Esophagus mucosa (tissue), 1 donor: Measurements from ENCODE around the gene AP2A2. TPM values are rescaled to one million over a fixed set of nuclear protein-coding genes. Genes with fewer than 3 reads are reported as not detected.

Experiments used
- ATAC-seq: fragments of 200-7000 bp; cut with Tn5 transposase; one replicate; pipeline ENCODE4 v1.9.1; 2020
- total RNA-seq: library from RNA; stranded (reverse); gene quantifications from one replicate; pipeline ENCODE4 v1.2.4, GENCODE V29; 2023
- donor health status: DM: yes; HTN: yes; CAD: no.

The AP2A2 gene
- total RNA-seq, 1 donor from 2014 or later: 34.9 TPM

DNA sequence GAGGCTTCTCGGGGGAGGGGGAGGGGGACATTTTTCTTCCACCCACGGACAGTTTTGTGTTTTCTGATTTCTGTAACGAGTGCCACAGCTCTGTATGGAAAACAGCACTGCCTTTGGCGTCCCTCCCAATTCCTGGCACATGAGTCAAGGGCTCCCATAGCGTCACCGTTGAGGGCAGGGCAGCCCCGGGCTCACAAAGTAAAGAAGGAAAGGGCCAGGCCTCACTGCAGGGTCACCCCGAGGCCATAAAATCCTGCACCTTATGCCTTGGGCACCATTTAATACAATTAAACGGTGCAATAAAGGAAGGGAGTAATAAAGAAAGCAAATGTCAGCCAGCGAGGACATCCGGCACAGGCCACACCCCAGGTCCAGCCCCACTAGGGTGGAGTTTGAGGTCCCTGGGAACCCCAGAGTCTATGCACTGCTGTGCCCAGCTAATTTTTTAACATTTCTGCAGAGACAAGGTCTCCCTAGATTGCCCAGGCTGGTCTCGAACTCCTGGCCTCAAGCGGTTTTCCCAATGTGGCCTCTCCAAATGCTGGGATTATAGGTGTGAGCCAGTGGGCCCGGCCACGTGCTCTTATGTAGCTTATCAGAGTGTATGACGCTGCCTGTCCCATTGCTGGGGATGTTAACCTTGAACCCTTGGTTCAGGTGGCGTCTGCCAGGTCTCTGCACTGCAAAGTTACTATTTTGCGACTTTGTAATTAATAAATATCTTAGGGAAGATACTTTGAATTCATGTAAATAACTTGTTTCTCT is 135.4 kb downstream of the AP2A2 start:
- ATAC-seq: peak; percentile 92

Other genes with a start within 250 kb of the AP2A2 start
- gene DEAF1, start 230.6 kb upstream of the AP2A2 start, total RNA-seq: 23.8 TPM
- 15.7 TPM for gene TMEM80, start 230.1 kb upstream of the AP2A2 start, total RNA-seq
- 259 TPM for gene EPS8L2, start 219.6 kb upstream of the AP2A2 start, total RNA-seq
- gene TALDO1, start 178.4 kb upstream of the AP2A2 start, total RNA-seq: 263 TPM
- gene GATD1, start 148.4 kb upstream of the AP2A2 start, total RNA-seq: 38.4 TPM
- not detected for gene CEND1, start 135.8 kb upstream of the AP2A2 start, total RNA-seq
- gene SLC25A22, start 127.6 kb upstream of the AP2A2 start, total RNA-seq: 11.0 TPM
- gene PIDD1, start 120.6 kb upstream of the AP2A2 start, total RNA-seq: 7.6 TPM
- gene RPLP2, start 115.9 kb upstream of the AP2A2 start, total RNA-seq: 2,043 TPM
- 24.5 TPM for gene PNPLA2, start 107.0 kb upstream of the AP2A2 start, total RNA-seq
- 3.3 TPM for gene CRACR2B, start 98.0 kb upstream of the AP2A2 start, total RNA-seq
- gene CD151, start 92.9 kb upstream of the AP2A2 start, total RNA-seq: 109 TPM
- gene POLR2L, start 83.3 kb upstream of the AP2A2 start, total RNA-seq: 177 TPM
- gene TSPAN4, start 83.0 kb upstream of the AP2A2 start, total RNA-seq: 8.4 TPM
- 56.6 TPM for gene CHID1, start 15.1 kb upstream of the AP2A2 start, total RNA-seq
- not detected for gene MUC6, start 110.8 kb downstream of the AP2A2 start, total RNA-seq
- gene MUC2, start 149.0 kb downstream of the AP2A2 start, total RNA-seq: 0.08 TPM
- gene MUC5AC, start 232.1 kb downstream of the AP2A2 start, total RNA-seq: not detected